Ovary (tissue), 9 donors: Measurements from ENCODE around the gene PANK2. TPM values are rescaled to one million over a fixed set of nuclear protein-coding genes. Genes with fewer than 3 reads are reported as not detected.
"Not testable (repeated sequence)": the region's sequence is repeated elsewhere in the genome, so short reads cannot be mapped to it uniquely, and the experiment has no call there.

ENCODE experiments used
- DNase-seq, 5 donors: peaks; one replicate each; pipeline ENCODE4 v3.0.0-alpha.2; 2019 to 2020
- H3K27ac ChIP-seq, 2 donors: fragments of 200-600 bp; one replicate each; pipeline versions ENCODE4 v1.5.1 to v1.8.0; 2019 to 2022
- H3K27me3 ChIP-seq: fragments of 200-600 bp; one replicate; pipeline ENCODE4 v1.8.0; 2022
- H3K36me3 ChIP-seq: fragments of 200-600 bp; sonication (generic); one replicate; pipeline ENCODE4 v1.5.1; 2019
- H3K4me1 ChIP-seq: one replicate; pipeline ENCODE4 v1.8.1; 2013; ENCODE audit warnings: mild to moderate bottlenecking, moderate library complexity; ENCODE audit not compliant: insufficient read depth
- H3K4me3 ChIP-seq: fragments of 200-600 bp; sonication (generic); one replicate; pipeline ENCODE4 v1.5.1; 2017
- H3K9me3 ChIP-seq, 2 donors: fragments of 200-600 bp in 1 of 2; sonication (generic) in 1 of 2; one replicate each; pipeline versions ENCODE4 v1.5.1 to v1.8.1; 2013 to 2019; ENCODE audit warnings: mild to moderate bottlenecking in 1 of 2, moderate library complexity in 1 of 2
- CTCF ChIP-seq, 3 donors: fragments of 450-650 bp in 2 of 3; fragments of 200-600 bp in 1 of 3; IDR thresholded peaks; one replicate each; pipeline versions ENCODE4 v1.5.1 to v1.8.0; 2016 to 2022; ENCODE audit warnings: antibody characterized with exemption in 3 of 3, mild to moderate bottlenecking in 1 of 3
- EP300 ChIP-seq: sonication (generic); formaldehyde crosslinking; IDR thresholded peaks from one replicate; pipeline ENCODE4 v1.6.1; 2017; ENCODE audit warnings: antibody characterized with exemption
- POLR2A ChIP-seq: fragments of 450-650 bp; IDR thresholded peaks from one replicate; pipeline ENCODE4 v1.6.1; 2017; ENCODE audit warnings: antibody characterized with exemption, mild to moderate bottlenecking, moderate library complexity
- WGBS, 3 donors: extraction: QIAGEN DNeasy Blood & Tissue Kit in 1 of 3; methylation state at CpG; one replicate each; pipeline versions ENCODE4 v1.1.5 to v1.1.7; 2013 to 2017; 5-methylcytosine and 5-hydroxymethylcytosine counted together
- intact Hi-C, 4 donors: fragments of 100-400 bp; cut with DNase I; formaldehyde crosslinking; loops; one replicate each; pipeline versions ENCODE4 v1.11.0 to v1.15.1; 2022 to 2023
- polyA plus RNA-seq, 2 donors: library from polyadenylated mRNA; stranded (reverse); fragments of 200-250 nt in 1 of 2; fragments of 350-450 nt in 1 of 2; fragmentation: Illumina TruSeq in 1 of 2; extraction: RNeasy Lipid Tissue Mini Kit (QIAGEN cat#74804) in 1 of 2; gene quantifications; one replicate each; pipeline ENCODE4 v1.2.3, GENCODE V29; 2013 to 2014
- total RNA-seq, 7 donors: library from RNA; depleted of rRNA in 2 of 7; stranded (reverse); fragments of >200 nt in 2 of 7; fragmentation: NEBNext Ultra II Directional in 3 of 7; extraction: Animal tissue kit (Norgen Biotek cat#: 25700) in 3 of 7; gene quantifications; one replicate each; pipeline versions ENCODE4 v1.1.0 to v1.2.4, GENCODE V29; 2016 to 2023
- donor health status: DM: no; HTN: no; CAD: no; lungs with moderate emphysema.
- donor health status: DM: no; HTN: no; CAD: no.
- donor health status: Bipolar disorder and iron deficiency.
- donor health status: DM: yes; HTN: yes; CAD: no.
- donor health status: DM: no; HTN: no; CAD: no.
- donor health status: DM: yes; HTN: yes; CAD: no.

The PANK2 gene
- total and polyA plus RNA-seq, 9 donors: 20.0 to 39.5 (median 33.9) TPM

GRCh38 chr20:3935295-3935955, 46.2 kb downstream of the PANK2 start:
- no peaks in the 10 kb centered on the region for H3K27me3 ChIP-seq
- no peaks in the 10 kb centered on the region for H3K9me3 ChIP-seq
- peaks cover 6% of the 10 kb centered on the region for H3K4me1 ChIP-seq
- TF ChIP-seq EP300 (no peak), CTCF (IDR thresholded peaks at IDR 0.05) (no peak), POLR2A (no peak)
- H3K27ac ChIP-seq: no peak overlapping the region
- no peak overlapping the region for H3K4me3 ChIP-seq
- no peaks in the 10 kb centered on the region for H3K36me3 ChIP-seq
- intact Hi-C loops: no loop called here
- DNase-seq: no peak
- WGBS, 3 donors: 40 to 53% (median 50%) methylated on average over 6 of the region's 6 CpGs

- Histone ChIP-seq H3K4me3 (no peak overlapping the region), H3K36me3 (no peaks in the 10 kb centered on the region), H3K27ac (no peak overlapping the region), H3K4me1 (peaks cover 6% of the 10 kb centered on the region), H3K9me3 (no peaks in the 10 kb centered on the region), H3K27me3 (no peaks in the 10 kb centered on the region)
- TF ChIP-seq EP300: no peak
- no peak for TF ChIP-seq POLR2A
- no peak for TF ChIP-seq CTCF (IDR thresholded peaks at IDR 0.05)
- intact Hi-C loops: no loop called here
- DNase-seq: no peak
- WGBS, 3 donors: 97 to 100% (median 98%) methylated on average over 2 of the region's 2 CpGs
Measured at GRCh38 chr20:3935956-3936340, 46.8 kb downstream of the PANK2 start.

GRCh38 chr20:3937618-3938017, 48.4 kb downstream of the PANK2 start:
- no peak for TF ChIP-seq POLR2A
- TF ChIP-seq EP300: no peak
- no peak for TF ChIP-seq CTCF (IDR thresholded peaks at IDR 0.05)
- WGBS, 3 donors: 96 to 99% (median 97%) methylated on average over 3 of the region's 3 CpGs
- intact Hi-C loops: no loop called here
- H3K27ac ChIP-seq: no peak overlapping the region
- H3K4me3 ChIP-seq: no peak overlapping the region
- H3K9me3 ChIP-seq: no peaks in the 10 kb centered on the region
- DNase-seq: no peak
- H3K4me1 ChIP-seq: peaks cover 2% of the 10 kb centered on the region
- no peaks in the 10 kb centered on the region for H3K36me3 ChIP-seq
- H3K27me3 ChIP-seq: no peaks in the 10 kb centered on the region

- 79 to 97% (median 90%) methylated on average over 6 of the region's 6 CpGs for WGBS, 3 donors
- H3K4me1 ChIP-seq: no peaks in the 10 kb centered on the region
- no peak overlapping the region for H3K4me3 ChIP-seq
- DNase-seq: no peak
- no peaks in the 10 kb centered on the region for H3K36me3 ChIP-seq
- H3K27me3 ChIP-seq: no peaks in the 10 kb centered on the region
- no peaks in the 10 kb centered on the region for H3K9me3 ChIP-seq
- TF ChIP-seq EP300 (no peak), CTCF (IDR thresholded peaks at IDR 0.05) (no peak), POLR2A (no peak)
- intact Hi-C loops: no loop called here
- H3K27ac ChIP-seq: no peak overlapping the region
Measured at GRCh38 chr20:3940905-3941304, 51.7 kb downstream of the PANK2 start.

GRCh38 chr20:3946666-3947065, 57.5 kb downstream of the PANK2 start:
- H3K4me3 ChIP-seq, H3K4me1 ChIP-seq, intact Hi-C loops, H3K27ac ChIP-seq, DNase-seq, H3K36me3 ChIP-seq, H3K9me3 ChIP-seq, H3K27me3 ChIP-seq: not testable (repeated sequence)
- 90 to 95% (median 93%) methylated on average over 7 of the region's 7 CpGs for WGBS, 3 donors
